Ovary (tissue), 3 donors: Measurements from ENCODE around the gene SCAMP4.

Experiments
- POLR2A ChIP-seq: fragments of 450-650 bp; IDR thresholded peaks from one replicate; pipeline ENCODE4 v1.6.1; 2017; ENCODE audit warnings: antibody characterized with exemption, mild to moderate bottlenecking, moderate library complexity
- TF ChIP-seq, protein P1 (sequence below), 3 donors: fragments of 450-650 bp in 2 of 3; fragments of 200-600 bp in 1 of 3; IDR thresholded peaks; one replicate each; pipeline versions ENCODE4 v1.5.1 to v1.8.0; 2016 to 2022; ENCODE audit warnings: antibody characterized with exemption in 3 of 3, mild to moderate bottlenecking in 1 of 3
- donor health status: DM: no; HTN: no; CAD: no.

DNA sequence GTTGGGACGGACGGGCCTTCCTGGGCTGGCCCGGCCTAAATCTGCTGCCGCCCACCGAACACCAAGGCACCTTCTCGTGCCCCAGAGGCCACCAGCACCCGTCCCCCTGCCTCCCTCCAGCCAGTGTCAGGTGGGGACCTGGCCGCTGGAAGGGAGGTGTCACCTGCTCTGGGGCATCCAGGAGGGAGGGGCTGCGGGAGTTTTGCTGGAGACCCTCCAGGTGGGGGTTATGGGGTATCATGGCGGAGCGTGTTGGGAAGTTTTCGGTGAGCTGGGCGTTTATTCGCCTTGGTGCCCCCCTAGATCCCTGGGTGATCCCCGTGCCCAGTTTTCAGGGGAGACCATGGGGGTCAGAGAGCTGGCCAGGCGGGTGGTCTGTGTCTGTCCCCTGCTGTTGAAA, 45.4 kb downstream of the SCAMP4 start:
- TF ChIP-seq, protein P1, sequence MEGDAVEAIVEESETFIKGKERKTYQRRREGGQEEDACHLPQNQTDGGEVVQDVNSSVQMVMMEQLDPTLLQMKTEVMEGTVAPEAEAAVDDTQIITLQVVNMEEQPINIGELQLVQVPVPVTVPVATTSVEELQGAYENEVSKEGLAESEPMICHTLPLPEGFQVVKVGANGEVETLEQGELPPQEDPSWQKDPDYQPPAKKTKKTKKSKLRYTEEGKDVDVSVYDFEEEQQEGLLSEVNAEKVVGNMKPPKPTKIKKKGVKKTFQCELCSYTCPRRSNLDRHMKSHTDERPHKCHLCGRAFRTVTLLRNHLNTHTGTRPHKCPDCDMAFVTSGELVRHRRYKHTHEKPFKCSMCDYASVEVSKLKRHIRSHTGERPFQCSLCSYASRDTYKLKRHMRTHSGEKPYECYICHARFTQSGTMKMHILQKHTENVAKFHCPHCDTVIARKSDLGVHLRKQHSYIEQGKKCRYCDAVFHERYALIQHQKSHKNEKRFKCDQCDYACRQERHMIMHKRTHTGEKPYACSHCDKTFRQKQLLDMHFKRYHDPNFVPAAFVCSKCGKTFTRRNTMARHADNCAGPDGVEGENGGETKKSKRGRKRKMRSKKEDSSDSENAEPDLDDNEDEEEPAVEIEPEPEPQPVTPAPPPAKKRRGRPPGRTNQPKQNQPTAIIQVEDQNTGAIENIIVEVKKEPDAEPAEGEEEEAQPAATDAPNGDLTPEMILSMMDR (IDR thresholded peaks at IDR 0.05): no peak
- no peak for TF ChIP-seq POLR2A
